GM15510 (cell line): Measurements from ENCODE around the gene FOXR1.
A peak's percentile ranks its signal among the peaks of the same experiment; 100 is the strongest.

Source experiments
- POLR2A ChIP-seq: IDR thresholded peaks from 3 replicates; pipeline ENCODE4 v1.6.1; 2011; ENCODE audit warnings: borderline replicate concordance; ENCODE audit not compliant: insufficient read length; ENCODE audit errors: extremely low read depth

FOXR1 gene

DNA sequence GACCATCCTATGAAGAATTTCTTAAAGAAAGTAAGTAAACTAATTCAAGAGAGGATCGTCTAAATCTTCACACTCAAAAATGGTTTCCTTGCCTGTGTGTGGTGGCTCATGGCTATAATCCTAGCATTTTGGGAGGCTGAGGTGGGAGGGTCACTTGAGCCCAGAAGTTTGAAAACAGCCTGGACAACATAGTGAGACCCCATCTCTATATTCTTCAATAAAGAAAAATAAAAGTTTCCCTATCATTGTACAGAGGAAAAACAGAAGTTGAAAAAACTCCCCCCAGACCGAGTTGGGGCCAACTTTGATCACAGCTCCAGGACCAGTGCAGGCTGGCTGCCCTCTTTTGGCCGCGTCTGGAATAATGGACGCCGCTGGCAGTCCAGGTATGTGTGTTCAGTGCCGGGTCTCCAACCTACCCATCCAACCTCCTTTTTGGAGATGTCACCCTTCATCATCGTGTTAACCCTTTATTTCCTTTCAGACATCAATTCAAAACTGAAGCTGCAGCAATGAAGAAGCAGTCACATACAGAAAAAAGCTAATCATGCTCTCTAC lies 43.6 kb downstream of the FOXR1 start:
- no peak for TF ChIP-seq POLR2A

DNA sequence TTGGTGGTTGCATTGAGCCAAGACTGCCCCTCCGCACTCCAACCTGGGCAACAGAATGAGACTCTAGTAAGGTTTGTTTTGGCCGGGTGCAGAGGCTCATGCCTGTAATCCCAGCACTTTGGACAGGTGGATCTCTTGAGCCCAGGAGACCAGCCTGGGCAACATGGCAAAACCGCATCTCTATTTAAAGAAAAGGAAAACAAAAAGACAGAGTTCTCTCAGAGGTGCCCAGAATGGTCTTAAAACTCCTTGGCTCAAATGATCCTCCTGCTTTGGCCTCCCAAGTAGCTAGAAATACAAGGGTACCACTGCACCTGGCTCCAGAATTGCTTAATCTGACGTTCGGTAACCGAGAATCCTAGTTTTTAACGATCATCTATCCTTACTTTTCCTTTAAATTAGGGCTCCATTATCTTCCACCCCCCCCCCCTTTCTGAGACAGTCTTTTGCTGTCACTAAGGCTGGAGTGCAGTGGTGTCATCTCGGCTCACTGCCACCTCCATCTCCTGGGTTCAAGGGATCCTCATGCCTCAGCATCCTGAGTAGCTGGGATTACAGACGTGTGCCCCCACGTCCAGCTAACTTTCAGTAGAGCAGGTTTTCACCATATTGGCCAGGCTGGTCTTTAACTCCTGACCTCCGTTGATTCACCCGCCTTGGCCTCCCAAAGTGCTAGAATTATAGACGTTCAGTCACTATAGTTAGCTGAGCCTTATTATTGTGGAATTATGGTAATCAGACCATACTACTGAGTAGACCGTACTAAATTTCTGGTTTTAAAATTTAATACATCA lies 44.9 kb downstream of the FOXR1 start:
- TF ChIP-seq POLR2A = no peak

DNA sequence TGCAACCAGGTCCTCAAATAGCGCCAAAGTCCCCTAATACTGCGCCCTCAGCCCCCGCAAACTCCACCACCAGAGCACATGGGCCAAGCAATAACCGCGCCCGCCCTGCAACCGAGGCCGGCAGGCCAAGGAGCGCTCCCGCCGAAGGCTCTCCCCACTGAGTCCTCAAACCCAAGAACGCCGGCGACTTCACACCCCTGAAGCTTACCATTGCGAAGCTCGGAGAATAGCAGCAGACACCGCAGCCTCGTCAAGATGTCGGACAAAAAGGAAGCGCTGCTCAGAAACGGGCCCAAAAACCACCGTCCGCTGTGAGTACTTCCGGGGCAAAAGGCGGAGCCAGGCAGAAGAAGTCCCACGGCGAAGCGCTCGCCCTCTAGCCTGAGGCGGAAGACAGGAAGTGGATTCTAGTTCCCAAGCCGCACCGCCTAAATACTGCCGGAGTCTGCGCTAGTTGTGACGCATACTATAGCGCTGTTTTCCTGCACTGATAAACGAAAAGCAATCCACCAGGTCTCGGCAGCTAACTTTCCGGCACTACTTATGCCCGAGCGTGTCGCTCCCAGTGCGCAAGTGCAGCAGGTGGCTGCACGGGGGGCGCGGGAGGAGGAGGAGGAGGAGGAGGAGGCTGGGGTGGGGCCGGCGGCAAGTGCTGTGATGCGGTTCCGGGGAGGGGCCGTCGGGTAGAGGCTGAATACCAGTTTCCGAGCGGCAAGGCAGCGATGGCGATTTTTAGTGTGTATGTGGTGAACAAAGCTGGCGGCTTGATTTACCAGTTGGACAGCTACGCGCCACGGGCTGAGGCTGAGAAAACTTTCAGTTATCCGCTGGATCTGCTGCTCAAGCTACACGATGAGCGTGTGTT lies 46.7 kb downstream of the FOXR1 start, which contains the start of the genes RPS25 and TRAPPC4:
RPS25 (minus strand) TSS at position 270 of the 865 bp plus-strand sequence; CDS start at position 211, 59 bp downstream.
TRAPPC4 (plus strand) TSS at position 693 of the 865 bp plus-strand sequence; CDS start at position 723, 30 bp downstream.
- TF ChIP-seq POLR2A = peak; percentile 86

DNA sequence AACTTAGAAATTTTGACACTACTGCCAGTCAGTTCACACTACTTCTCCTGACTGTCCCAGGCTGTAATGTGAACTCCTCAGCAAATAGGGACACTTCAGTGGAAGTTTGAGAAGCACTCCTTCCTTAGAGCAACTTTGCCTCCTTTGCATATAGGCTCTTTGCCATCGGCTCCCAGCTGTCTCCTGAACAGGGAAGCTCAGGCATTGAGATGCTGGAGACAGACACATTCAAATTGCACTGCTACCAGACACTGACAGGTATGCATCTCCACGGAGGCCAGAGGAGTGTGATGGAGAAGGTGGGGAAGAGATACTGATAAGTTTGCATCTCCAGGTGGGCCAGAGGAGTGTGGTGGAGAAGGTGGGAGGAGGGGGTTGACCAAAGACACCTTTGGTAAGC lies 48.4 kb downstream of the FOXR1 start:
- TF ChIP-seq POLR2A = no peak

DNA sequence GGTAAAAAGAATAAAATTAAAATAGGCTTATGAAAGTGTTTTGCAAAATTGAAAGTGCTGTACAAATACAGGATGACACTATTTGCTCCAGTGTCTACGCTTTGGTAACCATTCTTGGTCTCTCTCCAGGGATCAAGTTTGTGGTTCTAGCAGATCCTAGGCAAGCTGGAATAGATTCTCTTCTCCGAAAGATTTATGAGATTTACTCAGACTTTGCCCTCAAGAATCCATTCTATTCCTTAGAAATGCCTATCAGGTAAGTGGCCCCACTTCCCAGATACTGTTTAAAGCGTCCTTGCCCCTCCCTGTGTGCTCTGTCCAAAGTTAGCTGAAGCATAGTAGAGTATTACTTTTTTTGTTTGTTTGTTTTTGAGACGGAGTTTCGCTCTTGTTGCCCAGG lies 50.1 kb downstream of the FOXR1 start:
- no peak for TF ChIP-seq POLR2A

DNA sequence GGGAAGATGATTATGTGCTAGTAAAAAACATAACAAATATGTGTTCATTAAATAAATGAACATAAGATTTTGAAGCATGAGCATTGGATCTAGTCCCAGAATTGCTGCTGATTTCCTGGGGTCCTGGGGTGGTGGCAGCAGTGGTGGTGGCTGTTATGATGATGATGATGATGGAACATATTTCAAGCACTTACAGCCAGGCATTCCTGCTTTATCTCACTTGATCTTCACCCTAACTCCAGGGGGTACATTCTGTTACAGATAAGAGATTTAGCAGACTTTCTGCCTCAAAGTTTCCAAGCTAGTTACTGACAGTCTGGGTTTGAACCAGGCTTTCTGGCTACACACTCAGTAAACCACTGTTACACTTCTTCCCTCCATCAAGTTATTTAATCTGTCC lies 52.2 kb downstream of the FOXR1 start:
- TF ChIP-seq POLR2A = no peak

DNA sequence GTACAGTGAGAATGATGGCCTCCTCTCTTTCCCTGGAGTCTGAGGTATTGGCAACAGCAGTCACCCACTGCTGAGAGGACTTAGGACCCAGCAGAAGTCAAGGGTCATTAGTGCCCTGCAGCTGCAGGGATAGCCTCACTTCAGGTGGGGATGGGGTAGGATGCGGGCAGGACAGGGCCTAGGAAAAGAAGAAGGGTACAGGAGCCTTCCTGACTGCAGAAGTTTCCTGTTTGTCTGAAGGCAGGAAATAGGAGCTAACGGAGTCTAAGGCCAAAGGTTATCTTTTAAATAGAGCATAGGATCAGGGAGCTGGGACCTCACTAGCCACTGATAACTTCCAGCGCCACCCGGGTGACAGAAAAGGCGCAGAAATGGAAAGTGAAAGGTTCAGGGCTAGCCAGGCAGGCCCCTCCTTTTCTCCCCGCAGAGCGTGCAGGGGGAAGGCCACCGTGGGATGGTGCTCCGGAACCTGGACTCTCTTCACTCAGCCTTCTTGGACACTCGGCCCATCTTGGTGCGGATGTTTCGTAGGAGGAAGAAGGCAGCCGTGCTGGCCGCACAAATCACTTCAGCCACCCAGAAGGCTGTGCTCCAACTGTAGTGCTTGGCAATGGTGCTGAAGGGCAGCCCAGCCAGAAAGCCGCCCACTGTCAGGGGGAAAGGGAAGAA lies 53.0 kb downstream of the FOXR1 start:
- no peak for TF ChIP-seq POLR2A

DNA sequence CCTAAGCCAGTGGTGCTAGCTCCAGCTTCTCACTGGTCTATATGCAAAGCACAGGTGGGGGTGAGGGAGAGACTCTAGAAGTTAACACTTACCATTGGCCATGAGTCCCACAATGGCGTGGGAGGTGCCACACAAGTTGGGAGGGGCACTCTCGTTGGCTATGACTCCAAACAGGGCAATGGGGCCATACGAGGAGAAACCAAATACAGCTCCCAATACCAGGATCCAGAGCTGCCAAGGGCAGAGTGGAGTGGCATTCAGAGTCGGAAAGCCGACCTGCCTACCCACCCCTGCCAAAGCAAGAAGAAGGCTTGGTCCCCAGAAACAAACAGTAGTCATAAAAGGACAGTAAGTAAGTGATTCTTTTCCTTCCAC lies 53.5 kb downstream of the FOXR1 start:
- TF ChIP-seq POLR2A = no peak

DNA sequence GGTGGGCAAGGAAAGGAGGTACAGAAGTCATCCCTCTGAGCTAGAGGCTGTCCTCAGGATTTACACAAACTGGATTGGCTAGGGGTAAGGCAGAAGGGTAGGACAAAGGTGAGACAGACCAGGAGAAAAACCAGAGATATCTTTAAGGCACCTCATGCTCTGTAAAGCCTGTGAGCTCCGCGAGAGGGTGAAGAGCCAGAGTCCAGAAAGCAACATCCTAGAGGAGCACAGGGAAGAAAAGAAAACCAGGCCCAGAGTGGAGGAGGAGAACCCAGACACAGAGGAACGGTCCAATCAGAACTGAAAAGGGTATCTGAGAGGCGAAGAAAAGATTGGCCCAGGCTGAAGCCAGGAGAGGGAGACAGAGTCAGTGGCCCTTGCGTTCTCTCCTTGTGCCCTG lies 54.0 kb downstream of the FOXR1 start:
- TF ChIP-seq POLR2A = no peak

DNA sequence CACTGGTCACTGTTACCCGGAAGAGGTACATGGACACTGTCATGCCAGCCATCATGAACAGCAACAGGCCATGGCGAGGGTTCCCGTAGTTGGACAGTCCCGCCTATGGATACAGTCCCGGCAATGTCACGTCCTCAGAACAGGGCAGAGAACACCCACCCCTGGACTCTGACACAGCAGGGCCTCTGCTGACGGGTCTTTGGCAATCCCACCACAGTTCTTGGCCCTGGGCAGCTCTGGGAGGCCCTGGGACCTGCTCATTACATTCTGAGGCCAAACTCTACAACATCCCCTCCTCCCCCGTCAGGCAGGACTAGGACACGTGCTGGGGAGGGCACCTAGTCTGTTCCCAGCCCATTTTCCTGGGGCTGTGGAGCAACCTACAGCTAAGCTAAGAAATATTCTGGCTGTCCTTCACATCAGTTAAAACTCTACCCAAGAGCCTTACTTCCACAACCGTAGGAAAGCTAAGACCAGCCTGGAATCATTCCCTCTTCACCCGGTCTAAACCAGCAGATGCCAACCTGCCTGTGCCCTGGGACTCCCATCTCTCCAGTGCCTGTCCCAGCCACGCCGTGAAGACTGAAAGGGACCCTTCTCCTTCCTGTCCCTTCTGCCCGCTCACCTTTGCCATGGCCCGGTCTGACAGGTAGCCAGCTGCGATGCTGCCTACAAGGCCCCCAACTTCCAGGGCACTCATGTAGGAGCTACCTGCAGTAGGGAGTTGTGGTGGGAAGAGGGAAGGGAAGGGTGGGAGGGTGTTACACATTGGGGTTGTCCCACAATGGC lies 54.6 kb downstream of the FOXR1 start:
- no peak for TF ChIP-seq POLR2A

DNA sequence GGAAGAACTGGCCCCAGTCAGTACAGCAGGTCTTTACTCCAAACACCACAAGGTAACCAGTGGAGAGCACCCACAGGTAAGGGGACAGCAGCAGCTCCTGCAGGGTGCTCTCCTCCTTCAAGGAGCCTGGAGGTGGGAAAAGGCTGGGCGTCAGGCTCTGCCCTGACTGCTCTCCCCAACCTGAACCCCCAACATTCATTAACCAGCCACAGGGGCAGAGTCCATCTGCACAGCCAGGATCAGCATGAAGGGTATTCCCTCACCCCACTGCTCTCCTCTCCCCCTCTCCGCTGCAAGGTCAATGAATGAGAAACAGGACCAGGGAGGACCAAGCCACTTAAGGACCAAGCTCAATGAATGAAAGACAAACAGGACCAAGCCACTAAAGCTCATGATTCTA lies 55.4 kb downstream of the FOXR1 start:
- TF ChIP-seq POLR2A = no peak

DNA sequence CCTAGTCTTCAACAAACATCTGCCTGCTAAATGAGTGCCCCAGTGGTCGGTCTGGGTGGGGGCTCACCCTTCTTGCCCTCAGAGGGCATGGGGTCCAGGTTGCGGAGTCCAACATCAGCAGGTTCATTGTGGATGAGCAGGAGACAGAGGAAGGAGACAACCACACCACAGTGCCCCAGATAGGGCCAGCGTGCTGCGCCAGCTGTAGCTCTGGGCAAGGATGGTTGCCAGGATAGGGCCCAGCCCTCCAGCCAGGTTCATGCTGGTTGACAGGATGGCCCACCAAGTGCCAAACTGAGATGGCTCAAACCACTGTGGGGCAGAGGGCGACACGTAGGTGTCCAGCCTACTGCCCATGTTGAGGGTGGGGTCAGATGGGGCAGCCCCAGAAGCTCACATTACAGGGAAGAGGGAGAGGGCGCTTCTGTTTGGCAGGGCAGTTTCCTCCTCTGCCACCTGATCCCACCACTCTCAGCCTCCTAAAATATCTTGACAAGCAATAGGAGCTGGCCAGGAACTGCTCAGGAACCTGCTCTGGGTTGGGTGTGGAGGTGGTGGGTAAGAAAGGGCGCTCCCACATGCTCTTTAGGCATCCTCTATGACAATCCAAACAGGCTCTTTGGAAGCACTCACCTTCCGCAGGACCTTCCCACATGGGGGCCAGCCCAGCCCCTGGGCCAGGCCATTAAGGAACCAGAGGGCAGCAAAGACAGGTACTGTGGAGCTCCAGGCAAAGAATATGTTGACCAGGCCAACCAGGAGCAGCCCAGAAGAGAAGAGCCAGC lies 56.2 kb downstream of the FOXR1 start:
- no peak for TF ChIP-seq POLR2A

DNA sequence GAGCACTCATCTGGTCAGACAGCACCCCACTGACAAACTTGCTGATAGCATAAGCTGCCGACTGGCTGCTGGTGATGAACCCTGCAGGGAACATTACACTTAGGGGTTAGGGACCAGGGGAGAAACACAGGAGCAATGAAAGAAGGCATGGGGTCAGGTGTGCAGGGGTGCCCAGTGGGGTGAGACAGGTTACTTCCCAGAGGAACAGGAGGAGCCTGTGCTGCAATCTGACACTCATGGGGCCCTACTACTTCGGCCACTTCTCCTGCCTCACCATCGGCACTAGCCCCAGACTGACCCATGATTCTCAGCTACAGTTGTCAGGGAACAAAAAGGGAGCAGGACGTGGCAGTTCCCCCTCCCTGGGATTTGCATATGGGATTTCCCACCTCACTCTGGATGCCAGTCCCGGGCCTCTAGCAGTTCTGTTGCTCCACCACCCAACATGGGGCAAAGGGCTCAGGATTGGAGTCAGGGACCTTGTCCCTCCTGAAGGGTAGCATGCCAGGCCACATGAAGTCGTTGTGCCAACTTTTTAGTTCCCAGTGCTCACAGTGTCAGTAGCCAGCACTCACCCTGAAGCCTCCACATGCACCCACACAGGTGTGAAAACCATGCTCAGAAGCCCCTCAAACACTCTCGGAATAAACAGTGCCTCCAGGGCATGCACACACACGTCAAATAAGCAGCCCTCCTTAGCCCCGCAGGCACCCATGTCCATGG lies 56.9 kb downstream of the FOXR1 start:
- TF ChIP-seq POLR2A = no peak
